Activated CD8-positive, alpha-beta T cell treated with anti-CD3 and anti-CD28 coated beads, Interleukin-2, amount 10 ng/mL, durations not matched to agents 7 days and 5 days (primary cell): ENCODE data around the gene MICAL2. TPM values are rescaled to one million over a fixed set of nuclear protein-coding genes. Genes with fewer than 3 reads are reported as not detected.

Experiments
- ATAC-seq: fragments of 150-1000 bp; cut with Tn5 transposase; one replicate; pipeline ENCODE4 v1.10.0; 2021; ENCODE audit warnings: moderate library complexity
- CTCF ChIA-PET: fragments of 350-600 bp; sonication (Branson Sonifier 250); formaldehyde crosslinking; loops from one replicate; lab custom pipeline; 2021; ENCODE audit warnings: antibody characterized with exemption; lab: Charles Lee
- POLR2A ChIA-PET: fragments of 350-600 bp; sonication (Branson Sonifier 250); formaldehyde crosslinking; loops from one replicate; lab custom pipeline; 2021; ENCODE audit warnings: antibody characterized with exemption; lab: Charles Lee
- DNase-seq: peaks from one replicate; pipeline ENCODE4 v3.0.0-alpha.2; 2020
- H3K27ac Mint-ChIP-seq: one replicate; pipeline ENCODE4 v1.8.0; 2021; ENCODE audit warnings: mild to moderate bottlenecking, mixed read lengths
- H3K27me3 Mint-ChIP-seq: one replicate; pipeline ENCODE4 v1.8.0; 2021; ENCODE audit warnings: low read depth, mixed read lengths
- H3K36me3 Mint-ChIP-seq: one replicate; pipeline ENCODE4 v1.8.0; 2021; ENCODE audit warnings: low read depth, mixed read lengths
- H3K4me1 Mint-ChIP-seq: one replicate; pipeline ENCODE4 v1.8.0; 2021; ENCODE audit warnings: low read depth, mixed read lengths
- H3K4me3 Mint-ChIP-seq: one replicate; pipeline ENCODE4 v1.8.0; 2021; ENCODE audit warnings: mild to moderate bottlenecking, mixed read lengths
- H3K9me3 Mint-ChIP-seq: one replicate; pipeline ENCODE4 v1.8.0; 2022; ENCODE audit warnings: mixed read lengths; ENCODE audit not compliant: insufficient read depth
- total RNA-seq, 2 experiments: library from RNA; stranded (reverse); gene quantifications; one replicate each; pipeline ENCODE4 v1.2.3, GENCODE V29; 2021

MICAL2 gene
- total RNA-seq, 2 experiments from 2014 or later, result 34.9 to 37.5 TPM

GRCh38 chr11:12253843-12254281 lies 143.5 kb downstream of the MICAL2 start:
- Mint-ChIP-seq H3K4me1 (no peaks in the 10 kb centered on the region), H3K27me3 (no peaks in the 10 kb centered on the region), H3K4me3 (no peak overlapping the region), H3K27ac (no peak overlapping the region), H3K9me3 (no peaks in the 10 kb centered on the region), H3K36me3 (peaks cover 1% of the 10 kb centered on the region)
- ChIA-PET CTCF (interaction anchor here (1.3 to 1.5 kb wide), 2 partner anchors 18 to 210 kb away, joined by 4 to 5 read pairs; no protein-coding TSS in a partner anchor), POLR2A (interaction anchor here (0.6 kb wide), 1 partner anchor 1445 kb away, joined by 3 read pairs; no protein-coding TSS in a partner anchor)
- ATAC-seq (no peak), DNase-seq (no peak)

- POLR2A ChIA-PET, result no interaction called here
- no peak overlapping the region for H3K27ac Mint-ChIP-seq
- H3K4me1 Mint-ChIP-seq, result no peaks in the 10 kb centered on the region
- H3K9me3 Mint-ChIP-seq, result no peaks in the 10 kb centered on the region
- H3K36me3 Mint-ChIP-seq, result peaks cover 11% of the 10 kb centered on the region
- DNase-seq (no peak), ATAC-seq (no peak)
- CTCF ChIA-PET, result interaction anchor here (1.2 to 1.3 kb wide), 2 partner anchors 23 to 211 kb away, joined by 3 to 5 read pairs; no protein-coding TSS in a partner anchor
- H3K27me3 Mint-ChIP-seq, result no peaks in the 10 kb centered on the region
- H3K4me3 Mint-ChIP-seq, result no peak overlapping the region
Measured at GRCh38 chr11:12258451-12258850, 148.1 kb downstream of the MICAL2 start.

GRCh38 chr11:12259956-12260355 lies 149.6 kb downstream of the MICAL2 start:
- DNase-seq, result no peak
- ChIA-PET POLR2A (no interaction called here), CTCF (interaction anchor here (0.9 to 5.5 kb wide), 5 partner anchors 21 to 215 kb away, joined by 3 to 31 read pairs (median 3); no protein-coding TSS in a partner anchor)
- Mint-ChIP-seq H3K27ac (no peak overlapping the region), H3K4me1 (no peaks in the 10 kb centered on the region), H3K36me3 (peaks cover 11% of the 10 kb centered on the region), H3K4me3 (no peak overlapping the region), H3K27me3 (no peaks in the 10 kb centered on the region), H3K9me3 (no peaks in the 10 kb centered on the region)
- ATAC-seq, result no peak

GRCh38 chr11:12260731-12261521 lies 150.5 kb downstream of the MICAL2 start:
- Mint-ChIP-seq H3K27ac (no peak overlapping the region), H3K27me3 (no peaks in the 10 kb centered on the region), H3K4me1 (no peaks in the 10 kb centered on the region), H3K4me3 (no peak overlapping the region), H3K9me3 (no peaks in the 10 kb centered on the region), H3K36me3 (peaks cover 11% of the 10 kb centered on the region)
- DNase-seq (no peak), ATAC-seq (no peak)
- POLR2A ChIA-PET, result no interaction called here
- CTCF ChIA-PET, result interaction anchor here (0.9 to 5.5 kb wide), 7 partner anchors 20 to 216 kb away, joined by 3 to 31 read pairs (median 3); no protein-coding TSS in a partner anchor

- no peak overlapping the region for H3K4me3 Mint-ChIP-seq
- no peaks in the 10 kb centered on the region for H3K27me3 Mint-ChIP-seq
- H3K4me1 Mint-ChIP-seq, result no peaks in the 10 kb centered on the region
- H3K27ac Mint-ChIP-seq, result no peak overlapping the region
- no peak for DNase-seq
- ATAC-seq, result no peak
- POLR2A ChIA-PET, result no interaction called here
- no peaks in the 10 kb centered on the region for H3K9me3 Mint-ChIP-seq
- peaks cover 11% of the 10 kb centered on the region for H3K36me3 Mint-ChIP-seq
- CTCF ChIA-PET, result interaction anchor here (1.1 to 5.5 kb wide), 3 partner anchors 20 to 25 kb away, joined by 3 to 31 read pairs (median 10); no protein-coding TSS in a partner anchor
Measured at GRCh38 chr11:12261551-12261950, 151.2 kb downstream of the MICAL2 start.

GRCh38 chr11:12263141-12263693 lies 152.8 kb downstream of the MICAL2 start:
- peaks cover 11% of the 10 kb centered on the region for H3K36me3 Mint-ChIP-seq
- POLR2A ChIA-PET, result interaction anchor here (0.6 kb wide), 2 partner anchors 57 to 573 kb away, joined by 3 read pairs; no protein-coding TSS in a partner anchor
- CTCF ChIA-PET, result interaction anchor here (1.0 to 5.5 kb wide), 4 partner anchors 18 to 175 kb away, joined by 3 to 31 read pairs (median 7); no protein-coding TSS in a partner anchor
- DNase-seq (no peak), ATAC-seq (no peak)
- H3K4me3 Mint-ChIP-seq, result no peak overlapping the region
- no peaks in the 10 kb centered on the region for H3K4me1 Mint-ChIP-seq
- no peaks in the 10 kb centered on the region for H3K9me3 Mint-ChIP-seq
- no peak overlapping the region for H3K27ac Mint-ChIP-seq
- no peaks in the 10 kb centered on the region for H3K27me3 Mint-ChIP-seq

GRCh38 chr11:12264361-12264760 lies 154.0 kb downstream of the MICAL2 start:
- Mint-ChIP-seq H3K27ac (no peak overlapping the region), H3K4me3 (no peak overlapping the region), H3K9me3 (no peaks in the 10 kb centered on the region), H3K4me1 (no peaks in the 10 kb centered on the region), H3K36me3 (peaks cover 4% of the 10 kb centered on the region), H3K27me3 (no peaks in the 10 kb centered on the region)
- no peak for DNase-seq
- CTCF ChIA-PET, result interaction anchor here (5.5 kb wide), 1 partner anchor 17 kb away, joined by 31 read pairs; no protein-coding TSS in a partner anchor
- ATAC-seq, result no peak
- POLR2A ChIA-PET, result no interaction called here

GRCh38 chr11:12266132-12266531 lies 155.7 kb downstream of the MICAL2 start:
- ChIA-PET CTCF (interaction anchor here (0.9 to 4.9 kb wide), 2 partner anchors 15 to 145 kb away, joined by 3 to 19 read pairs; no protein-coding TSS in a partner anchor), POLR2A (interaction anchor here (0.6 kb wide), 1 partner anchor 663 kb away, joined by 4 read pairs; no protein-coding TSS in a partner anchor)
- H3K9me3 Mint-ChIP-seq, result no peaks in the 10 kb centered on the region
- H3K36me3 Mint-ChIP-seq, result no peaks in the 10 kb centered on the region
- no peak overlapping the region for H3K4me3 Mint-ChIP-seq
- no peaks in the 10 kb centered on the region for H3K27me3 Mint-ChIP-seq
- no peak overlapping the region for H3K27ac Mint-ChIP-seq
- ATAC-seq (no peak), DNase-seq (no peak)
- no peaks in the 10 kb centered on the region for H3K4me1 Mint-ChIP-seq

- Mint-ChIP-seq H3K4me1 (no peaks in the 10 kb centered on the region), H3K27me3 (no peaks in the 10 kb centered on the region), H3K36me3 (no peaks in the 10 kb centered on the region), H3K4me3 (no peak overlapping the region), H3K27ac (no peak overlapping the region), H3K9me3 (no peaks in the 10 kb centered on the region)
- POLR2A ChIA-PET, result no interaction called here
- DNase-seq (no peak), ATAC-seq (no peak)
- CTCF ChIA-PET, result interaction anchor here (0.9 to 4.9 kb wide), 3 partner anchors 12 to 145 kb away, joined by 3 to 19 read pairs (median 3); no protein-coding TSS in a partner anchor
Measured at GRCh38 chr11:12266943-12267342, 156.6 kb downstream of the MICAL2 start.

- DNase-seq, result no peak
- H3K36me3 Mint-ChIP-seq, result no peaks in the 10 kb centered on the region
- no peak overlapping the region for H3K4me3 Mint-ChIP-seq
- H3K27ac Mint-ChIP-seq, result no peak overlapping the region
- ChIA-PET CTCF (interaction anchor here (1.2 to 4.9 kb wide), 2 partner anchors 11 to 13 kb away, joined by 3 to 19 read pairs; no protein-coding TSS in a partner anchor), POLR2A (interaction anchor here (0.6 kb wide), 1 partner anchor 52 kb away, joined by 3 read pairs; no protein-coding TSS in a partner anchor)
- no peaks in the 10 kb centered on the region for H3K27me3 Mint-ChIP-seq
- ATAC-seq, result no peak
- no peaks in the 10 kb centered on the region for H3K9me3 Mint-ChIP-seq
- no peaks in the 10 kb centered on the region for H3K4me1 Mint-ChIP-seq
Measured at GRCh38 chr11:12267921-12268320, 157.5 kb downstream of the MICAL2 start.

- no peaks in the 10 kb centered on the region for H3K36me3 Mint-ChIP-seq
- ChIA-PET POLR2A (no interaction called here), CTCF (interaction anchor here (0.7 to 4.9 kb wide), 2 partner anchors 12 to 225 kb away, joined by 4 to 19 read pairs; no protein-coding TSS in a partner anchor)
- DNase-seq (no peak), ATAC-seq (no peak)
- no peak overlapping the region for H3K27ac Mint-ChIP-seq
- H3K9me3 Mint-ChIP-seq, result no peaks in the 10 kb centered on the region
- H3K4me3 Mint-ChIP-seq, result no peak overlapping the region
- H3K4me1 Mint-ChIP-seq, result no peaks in the 10 kb centered on the region
- H3K27me3 Mint-ChIP-seq, result no peaks in the 10 kb centered on the region
Measured at GRCh38 chr11:12269104-12269441, 158.7 kb downstream of the MICAL2 start.
